ENCODE results near the gene DIP2B. TPM values are rescaled to one million over a fixed set of nuclear protein-coding genes. Genes with fewer than 3 reads are reported as not detected.

The DIP2B gene
- total and polyA plus RNA-seq, 2 experiments from 2014 or later, result 5.6 to 17.9 TPM

GRCh38 chr12:50636505-50636904 lies 131.7 kb downstream of the DIP2B start:
- Histone ChIP-seq H3K27ac (no peak overlapping the region), H3K9me2 (ENCODE audit: insufficient read depth) (no peaks in the 10 kb centered on the region), H3K36me3 (ENCODE audit: low read depth) (0 out of 2 replicates have a peak, but pooled peaks cover 2% of the 10 kb centered on the region), H3K9ac (no peak overlapping the region), H3K9me3 (ENCODE audit: low read depth) (no peaks in the 10 kb centered on the region), H3K4me2 (ENCODE audit: unreplicated experiment) (no peak overlapping the region), H3K4me1 (ENCODE audit: insufficient read depth) (peaks cover 23% of the 10 kb centered on the region), H4K20me1 (ENCODE audit: insufficient read depth) (no peaks in the 10 kb centered on the region), H3F3A (ENCODE audit: insufficient read depth) (peaks cover 25% of the 10 kb centered on the region), H2AFZ (no peak overlapping the region), H3K4me3 (no peak overlapping the region), H3K79me2 (ENCODE audit: insufficient read depth) (peaks cover 60% of the 10 kb centered on the region), H3K27me3 (replicated peaks; ENCODE audit: insufficient read depth) (no peaks in the 10 kb centered on the region)
- in situ Hi-C loops (cut with MboI), result loop anchor here (10.0 kb wide), 1 partner anchor 132 kb away; the partner anchor contains the start of gene DIP2B
- DNase-seq, result no peak
- WGBS, 2 experiments (ENCODE audit: low coverage in 1 of 2, low lambda C conversion rate in 2 of 2, missing lambda C conversion rate in 2 of 2), result 97 to 100% methylated on average over 3 of the region's 3 CpGs
- TF ChIP-seq EZH2 (IDR thresholded peaks at IDR 0.05; ENCODE audit: insufficient read depth, poor library complexity, severe bottlenecking) (no peak), EZH2phosphoT487 (IDR thresholded peaks at IDR 0.05; ENCODE audit: insufficient read depth, low read depth) (no peak)

DNA sequence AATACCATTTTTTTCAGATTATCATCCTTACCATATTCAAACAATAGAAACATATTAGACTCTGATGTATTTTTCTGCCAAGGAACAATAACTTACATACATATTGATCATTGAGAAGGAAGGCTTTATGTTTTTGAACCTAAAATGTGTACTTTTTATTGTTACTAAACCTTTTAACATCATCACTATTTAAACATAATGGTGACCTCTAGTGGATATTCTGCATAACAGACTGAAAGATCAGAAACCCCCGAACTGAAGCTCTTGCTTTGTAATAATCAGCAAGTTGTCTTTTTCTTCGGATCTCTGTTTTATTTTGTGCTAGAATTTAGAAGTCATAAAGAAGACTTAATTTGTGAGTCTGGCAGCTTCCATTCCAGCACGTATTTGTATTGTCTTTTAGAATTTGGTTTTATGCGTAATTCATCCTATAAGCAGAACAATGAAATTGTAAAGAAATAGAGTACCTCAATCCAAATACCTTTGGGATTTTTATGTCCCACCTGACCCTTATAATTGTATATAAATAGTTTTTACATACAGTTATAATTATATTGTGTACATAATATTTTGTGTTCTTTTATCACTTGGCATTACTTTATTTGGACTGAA lies 133.2 kb downstream of the DIP2B start:
- Histone ChIP-seq H3K27ac (no peak overlapping the region), H3K79me2 (ENCODE audit: insufficient read depth) (peaks cover 60% of the 10 kb centered on the region), H3K36me3 (ENCODE audit: low read depth) (no peaks in the 10 kb centered on the region), H3K9me2 (ENCODE audit: insufficient read depth) (no peaks in the 10 kb centered on the region), H4K20me1 (ENCODE audit: insufficient read depth) (no peaks in the 10 kb centered on the region), H3K9ac (no peak overlapping the region), H3K4me2 (ENCODE audit: unreplicated experiment) (no peak overlapping the region), H3K4me3 (no peak overlapping the region), H3K27me3 (replicated peaks; ENCODE audit: insufficient read depth) (no peaks in the 10 kb centered on the region), H3K4me1 (ENCODE audit: insufficient read depth) (peaks cover 29% of the 10 kb centered on the region), H3F3A (ENCODE audit: insufficient read depth) (peaks cover 23% of the 10 kb centered on the region), H2AFZ (no peak overlapping the region), H3K9me3 (ENCODE audit: low read depth) (no peaks in the 10 kb centered on the region)
- WGBS, 2 experiments (ENCODE audit: low coverage in 1 of 2, low lambda C conversion rate in 2 of 2, missing lambda C conversion rate in 2 of 2), result 31 to 32% methylated on average over 4 of the region's 4 CpGs
- TF ChIP-seq EZH2 (IDR thresholded peaks at IDR 0.05; ENCODE audit: insufficient read depth, poor library complexity, severe bottlenecking) (no peak), EZH2phosphoT487 (IDR thresholded peaks at IDR 0.05; ENCODE audit: insufficient read depth, low read depth) (no peak)
- in situ Hi-C loops (cut with MboI), result loop anchor here (10.0 kb wide), 1 partner anchor 133 kb away; the partner anchor contains the start of gene DIP2B
- peak; percentile 77 for DNase-seq

DNA sequence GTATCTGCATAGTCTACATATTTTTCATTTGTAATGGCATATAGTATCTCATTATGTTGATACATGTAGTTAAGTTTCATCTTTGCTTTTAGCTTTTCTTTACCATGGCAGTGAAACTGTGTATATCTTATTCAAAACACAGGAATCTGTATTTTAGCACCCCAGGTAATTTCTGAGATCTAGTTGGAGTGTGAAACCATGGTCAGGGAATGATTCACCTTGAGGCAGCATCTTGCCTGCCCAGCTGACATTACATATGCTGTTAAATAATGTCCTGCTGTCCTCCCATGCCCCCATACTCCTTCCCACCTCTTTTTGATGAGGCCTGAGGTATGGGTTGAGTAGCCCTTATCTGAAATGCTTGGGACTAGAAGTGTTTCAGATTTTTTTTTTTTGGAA lies 133.7 kb downstream of the DIP2B start:
- Histone ChIP-seq H3K9ac (no peak overlapping the region), H4K20me1 (ENCODE audit: insufficient read depth) (no peaks in the 10 kb centered on the region), H2AFZ (no peak overlapping the region), H3K9me3 (ENCODE audit: low read depth) (no peaks in the 10 kb centered on the region), H3K27ac (no peak overlapping the region), H3F3A (ENCODE audit: insufficient read depth) (peaks cover 18% of the 10 kb centered on the region), H3K27me3 (replicated peaks; ENCODE audit: insufficient read depth) (no peaks in the 10 kb centered on the region), H3K4me1 (ENCODE audit: insufficient read depth) (peaks cover 26% of the 10 kb centered on the region), H3K9me2 (ENCODE audit: insufficient read depth) (no peaks in the 10 kb centered on the region), H3K4me3 (no peak overlapping the region), H3K4me2 (ENCODE audit: unreplicated experiment) (no peak overlapping the region), H3K79me2 (ENCODE audit: insufficient read depth) (peaks cover 60% of the 10 kb centered on the region), H3K36me3 (ENCODE audit: low read depth) (no peaks in the 10 kb centered on the region)
- no peak for TF ChIP-seq EZH2 (IDR thresholded peaks at IDR 0.05; ENCODE audit: insufficient read depth, poor library complexity, severe bottlenecking)
- TF ChIP-seq EZH2phosphoT487 (IDR thresholded peaks at IDR 0.05; ENCODE audit: insufficient read depth, low read depth), result no peak
- DNase-seq, result no peak
- in situ Hi-C loops (cut with MboI), result loop anchor here (10.0 kb wide), 1 partner anchor 134 kb away; the partner anchor contains the start of gene DIP2B

DNA sequence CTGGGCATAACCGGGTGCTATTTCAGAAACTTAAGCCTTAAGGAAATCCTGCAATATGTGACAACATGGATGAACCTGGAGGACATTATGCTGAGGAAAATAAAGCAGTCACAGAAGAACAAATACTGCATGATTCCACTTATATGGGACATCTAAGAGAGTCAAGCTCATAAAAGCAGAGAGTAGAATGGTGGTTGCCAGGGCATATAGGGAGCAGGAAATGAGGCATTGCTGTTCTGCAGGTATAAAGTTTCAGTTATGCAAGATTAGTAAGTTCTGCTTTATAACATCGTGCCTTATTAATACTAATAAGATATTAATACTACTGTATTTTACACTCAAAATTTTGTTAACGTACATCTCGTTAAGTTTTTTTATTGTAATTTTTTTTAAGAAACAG lies 134.9 kb downstream of the DIP2B start:
- in situ Hi-C loops (cut with MboI), result loop anchor here (10.0 kb wide), 1 partner anchor 135 kb away; the partner anchor contains the start of gene DIP2B
- Histone ChIP-seq H3K4me1 (ENCODE audit: insufficient read depth) (peaks cover 14% of the 10 kb centered on the region), H3F3A (ENCODE audit: insufficient read depth) (peaks cover 12% of the 10 kb centered on the region), H3K79me2 (ENCODE audit: insufficient read depth) (peaks cover 55% of the 10 kb centered on the region), H3K9me3 (ENCODE audit: low read depth) (no peaks in the 10 kb centered on the region), H3K4me2 (ENCODE audit: unreplicated experiment) (no peak overlapping the region), H4K20me1 (ENCODE audit: insufficient read depth) (no peaks in the 10 kb centered on the region), H3K9me2 (ENCODE audit: insufficient read depth) (no peaks in the 10 kb centered on the region), H3K27ac (no peak overlapping the region), H3K36me3 (ENCODE audit: low read depth) (no peaks in the 10 kb centered on the region), H3K4me3 (no peak overlapping the region), H3K27me3 (replicated peaks; ENCODE audit: insufficient read depth) (no peaks in the 10 kb centered on the region), H2AFZ (no peak overlapping the region), H3K9ac (no peak overlapping the region)
- no peak for DNase-seq
- WGBS, 2 experiments (ENCODE audit: low coverage in 1 of 2, low lambda C conversion rate in 2 of 2, missing lambda C conversion rate in 2 of 2), result 84 to 88% methylated on average over 4 of the region's 4 CpGs
- TF ChIP-seq EZH2 (IDR thresholded peaks at IDR 0.05; ENCODE audit: insufficient read depth, poor library complexity, severe bottlenecking) (no peak), EZH2phosphoT487 (IDR thresholded peaks at IDR 0.05; ENCODE audit: insufficient read depth, low read depth) (no peak)

Measured in GM23248 (cell line).